ENCODE data around the gene IMPA2. TPM values are rescaled to one million over a fixed set of nuclear protein-coding genes. Genes with fewer than 3 reads are reported as not detected.

Gene IMPA2
- polyA plus RNA-seq, 3 donors: 106 to 129 (median 116) TPM

- no peak for DNase-seq
Observed at GRCh38 chr18:12005538-12006487, 24.5 kb downstream of the IMPA2 start.

GRCh38 chr18:12006488-12006840 lies 25.2 kb downstream of the IMPA2 start:
- no peak for DNase-seq

GRCh38 chr18:12007063-12007462 lies 25.8 kb downstream of the IMPA2 start:
- no peak for DNase-seq

GRCh38 chr18:12008181-12008767 lies 27.0 kb downstream of the IMPA2 start:
- DNase-seq: no peak

- DNase-seq: no peak
Observed at GRCh38 chr18:12008842-12009580, 27.7 kb downstream of the IMPA2 start.

GRCh38 chr18:12009581-12010140 lies 28.4 kb downstream of the IMPA2 start:
- no peak for DNase-seq

GRCh38 chr18:12010187-12010802 lies 29.0 kb downstream of the IMPA2 start:
- no peak for DNase-seq

GRCh38 chr18:12011199-12011956 lies 30.1 kb downstream of the IMPA2 start:
- DNase-seq: no peak

- DNase-seq: no peak
Observed at GRCh38 chr18:12011957-12012549, 30.7 kb downstream of the IMPA2 start.

- no peak for DNase-seq
Observed at GRCh38 chr18:12012697-12013096, 31.4 kb downstream of the IMPA2 start.

- DNase-seq: no peak
Observed at GRCh38 chr18:12013186-12013916, 32.0 kb downstream of the IMPA2 start.

GRCh38 chr18:12014086-12014485 lies 32.8 kb downstream of the IMPA2 start:
- no peak for DNase-seq

GRCh38 chr18:12014521-12015415 lies 33.5 kb downstream of the IMPA2 start:
- DNase-seq: no peak

- no peak for DNase-seq
Observed at GRCh38 chr18:12015416-12016062, 34.2 kb downstream of the IMPA2 start.

- DNase-seq: no peak
Observed at GRCh38 chr18:12017081-12017480, 35.8 kb downstream of the IMPA2 start.

GRCh38 chr18:12018861-12019260 lies 37.6 kb downstream of the IMPA2 start:
- no peak for DNase-seq

- DNase-seq: no peak
Observed at GRCh38 chr18:12021077-12021476, 39.8 kb downstream of the IMPA2 start.

GRCh38 chr18:12021596-12021995 lies 40.3 kb downstream of the IMPA2 start:
- no peak for DNase-seq

Data from renal pelvis (tissue), 4 donors.